B cell (primary cell): ENCODE results near the gene C11orf54. TPM values are rescaled to one million over a fixed set of nuclear protein-coding genes. Genes with fewer than 3 reads are reported as not detected.

Experiments used
- ATAC-seq: fragments of 200-7000 bp; cut with Tn5 transposase; one replicate; pipeline ENCODE4 v1.10.0; 2021; ENCODE audit warnings: low read depth, mild to moderate bottlenecking, moderate number of reproducible peaks, moderate library complexity
- CTCF ChIA-PET: fragments of 350-600 bp; sonication (Branson Sonifier 250); formaldehyde crosslinking; loops from one replicate; lab custom pipeline; 2021; ENCODE audit warnings: antibody characterized with exemption, inconsistent platforms; lab: Charles Lee
- POLR2A ChIA-PET: fragments of 350-600 bp; sonication (Branson Sonifier 250); formaldehyde crosslinking; loops from one replicate; lab custom pipeline; 2021; ENCODE audit warnings: antibody characterized with exemption; lab: Charles Lee
- DNase-seq: peaks from one replicate; pipeline ENCODE4 v3.0.0; 2013
- H2AFZ ChIP-seq: 2 replicates; pipeline ENCODE4 v1.6.1; 2012; ENCODE audit warnings: mild to moderate bottlenecking, low read depth, low read length; ENCODE audit not compliant: insufficient read depth, poor library complexity, severe bottlenecking
- H3K27ac ChIP-seq, 2 donors: 1 replicate in 1 of 2; 2 replicates in 1 of 2; pipeline ENCODE4 v1.5.1; 2012 to 2013; ENCODE audit warnings: low read length in 2 of 2, mild to moderate bottlenecking in 2 of 2, moderate library complexity in 1 of 2
- H3K27me3 ChIP-seq, 4 experiments: fragments of 200-600 bp in 1 of 4; sonication (generic) in 1 of 4; replicated peaks in 1 of 4; 1 replicate in 2 of 4; 2 replicates in 2 of 4; pipeline versions ENCODE4 v1.6.1 to v1.7.0; 2013 to 2016; ENCODE audit warnings: low read length in 3 of 4, mild to moderate bottlenecking in 2 of 4, mixed read lengths in 1 of 4, moderate library complexity in 1 of 4; ENCODE audit not compliant: insufficient read depth in 4 of 4, control insufficient read depth in 3 of 4; ENCODE audit errors: control extremely low read depth in 1 of 4
- H3K36me3 ChIP-seq, 2 experiments: replicated peaks in 1 of 2; 1 replicate in 1 of 2; 2 replicates in 1 of 2; pipeline versions ENCODE4 v1.6.1 to v1.7.1; 2013; ENCODE audit warnings: low read length in 1 of 2; ENCODE audit not compliant: insufficient read depth in 2 of 2, control insufficient read depth in 1 of 2; ENCODE audit errors: control extremely low read depth in 1 of 2, extremely low read depth in 1 of 2
- H3K4me1 ChIP-seq, 2 donors: fragments of 200-600 bp in 1 of 2; sonication (generic) in 1 of 2; 1 replicate in 1 of 2; 2 replicates in 1 of 2; pipeline versions ENCODE4 v1.5.1 to v1.6.1; 2013 to 2017; ENCODE audit warnings: low read length in 2 of 2; ENCODE audit not compliant: control insufficient read depth in 2 of 2, insufficient read depth in 2 of 2
- H3K4me2 ChIP-seq: replicated peaks from 2 replicates; pipeline ENCODE3; 2012; ENCODE audit warnings: mild to moderate bottlenecking, low read depth, low read length; ENCODE audit not compliant: poor library complexity, severe bottlenecking
- H3K4me3 ChIP-seq, 5 experiments: fragments of 200-600 bp in 1 of 5; sonication (generic) in 1 of 5; 1 replicate in 3 of 5; 2 replicates in 2 of 5; pipeline versions ENCODE4 v1.5.1 to v1.7.0; 2011 to 2016; ENCODE audit warnings: low read length in 4 of 5, mild to moderate bottlenecking in 4 of 5, low read depth in 2 of 5, control low read depth in 1 of 5, moderate library complexity in 1 of 5; ENCODE audit not compliant: insufficient read depth in 1 of 5; ENCODE audit errors: control extremely low read depth in 1 of 5, extremely low read depth in 1 of 5
- H3K79me2 ChIP-seq: fragments of 200-600 bp; sonication (generic); one replicate; pipeline ENCODE4 v1.6.0; 2016; ENCODE audit warnings: low read length; ENCODE audit not compliant: control insufficient read depth, insufficient read depth
- H3K9ac ChIP-seq: fragments of 200-600 bp; sonication (generic); 2 replicates; pipeline ENCODE4 v1.6.1; 2017; ENCODE audit warnings: mild to moderate bottlenecking, low read length, moderate library complexity
- H3K9me3 ChIP-seq, 3 donors: one replicate each; pipeline versions ENCODE4 v1.6.1 to v1.7.1; 2013; ENCODE audit warnings: low read length in 2 of 3; ENCODE audit not compliant: control insufficient read depth in 2 of 3, insufficient read depth in 1 of 3; ENCODE audit errors: control extremely low read depth in 1 of 3
- H4K20me1 ChIP-seq: 2 replicates; pipeline ENCODE4 v1.6.0; 2012; ENCODE audit warnings: mild to moderate bottlenecking, low read length; ENCODE audit not compliant: insufficient read depth, control insufficient read depth, poor library complexity, severe bottlenecking
- H3K27ac Mint-ChIP-seq: one replicate; pipeline ENCODE4 v1.8.0; 2021; ENCODE audit warnings: mixed read lengths
- H3K27me3 Mint-ChIP-seq: one replicate; pipeline ENCODE4 v1.8.0; 2021; ENCODE audit warnings: mixed read lengths
- H3K4me1 Mint-ChIP-seq: one replicate; pipeline ENCODE4 v1.8.0; 2021; ENCODE audit warnings: mixed read lengths
- H3K4me3 Mint-ChIP-seq: one replicate; pipeline ENCODE4 v1.8.0; 2021; ENCODE audit warnings: mixed read lengths
- H3K9me3 Mint-ChIP-seq: one replicate; pipeline ENCODE4 v1.8.0; 2022; ENCODE audit warnings: mixed read lengths; ENCODE audit not compliant: insufficient read depth
- CTCF ChIP-seq: fragments of 200-600 bp; IDR thresholded peaks from one replicate; pipeline ENCODE4 v1.8.0; 2022; ENCODE audit warnings: antibody characterized with exemption, mild to moderate bottlenecking
- EZH2 ChIP-seq: IDR thresholded peaks from 2 replicates; pipeline ENCODE4 v1.6.1; 2012; ENCODE audit warnings: borderline replicate concordance, low read depth, mild to moderate bottlenecking, moderate library complexity, low read length; ENCODE audit not compliant: insufficient read depth, poor library complexity, severe bottlenecking
- WGBS: methylation state at CpG from one replicate; pipeline ENCODE4 v1.1.5; 2013; ENCODE audit warnings: missing lambda C conversion rate; ENCODE audit not compliant: insufficient coverage; 5-methylcytosine and 5-hydroxymethylcytosine counted together
- intact Hi-C: fragments of 100-400 bp; cut with micrococcal nuclease; formaldehyde crosslinking; loops from one replicate; pipeline ENCODE4 v1.10.0; 2022
- polyA plus RNA-seq: library from polyadenylated mRNA; depleted of rRNA; stranded (reverse); fragments of >200 nt; gene quantifications from 2 replicates; pipeline ENCODE4 v1.2.3, GENCODE V29; 2012
- total RNA-seq, 2 donors: library from RNA; stranded (reverse); fragments of 120-200 nt in 1 of 2; gene quantifications; 1 replicate in 1 of 2; 2 replicates in 1 of 2; pipeline versions ENCODE4 v1.2.3 to v1.2.4, GENCODE V29; 2013 to 2022

The C11orf54 gene
- total and polyA plus RNA-seq, 2 donors (not counting 1 experiment from before 2014, with no cell fraction given): 9.2 to 38.9 TPM

GRCh38 chr11:93783765-93784144, 42.3 kb downstream of the C11orf54 start:
- H3K9me3 Mint-ChIP-seq: no peaks in the 10 kb centered on the region
- Histone ChIP-seq H3K27ac (peak overlapping the region; percentile 82 to 91), H3K79me2 (peaks cover 55% of the 10 kb centered on the region), H3K9ac (peak overlapping the region; percentile 81), H3K36me3 (peaks cover 0 to 12% of the 10 kb centered on the region in 2 experiments), H2AFZ (peak overlapping the region; percentile 87), H3K27me3 (no peaks in the 10 kb centered on the region), H3K4me2 (peak overlapping the region; percentile 85), H3K9me3 (no peaks in the 10 kb centered on the region), H4K20me1 (peaks cover 45% of the 10 kb centered on the region), H3K4me1 (peaks cover 26 to 29% of the 10 kb centered on the region in 2 donors), H3K4me3 (peak overlapping the region; percentile 71 to 99 (median 85))
- peaks cover 39% of the 10 kb centered on the region for H3K4me1 Mint-ChIP-seq
- ATAC-seq (peak; percentile 42), DNase-seq (no peak)
- CTCF ChIA-PET: interaction anchor here (1.0 to 2.7 kb wide), 2 partner anchors 44 to 130 kb away, joined by 3 to 43 read pairs; partner anchors contain the start of genes C11orf54 and TAF1D
- H3K27me3 Mint-ChIP-seq: no peaks in the 10 kb centered on the region
- POLR2A ChIA-PET: interaction anchor here (0.5 to 1.5 kb wide), 5 partner anchors 43 to 346 kb away, joined by 3 to 38 read pairs (median 5); partner anchors contain the start of genes C11orf54, CEP295, PANX1 and TAF1D
- 0% methylated on average over 9 of the region's 10 CpGs for WGBS
- TF ChIP-seq CTCF: no peak
- TF ChIP-seq EZH2: no peak
- H3K4me3 Mint-ChIP-seq: peak overlapping the region; percentile 97
- H3K27ac Mint-ChIP-seq: peak overlapping the region; percentile 92
- intact Hi-C loops: loop anchor here (1.0 to 10.0 kb wide), 6 partner anchors 42 to 710 kb away; partner anchors contain the start of genes ANKRD49, C11orf54, CEP295 and MRE11
